Fibroblast of peridontal ligament (primary cell): ENCODE results near the gene GGA1.
"Not testable (repeated sequence)": the region's sequence is repeated elsewhere in the genome, so short reads cannot be mapped to it uniquely, and the experiment has no call there.

Source experiments
- DNase-seq: peaks from one replicate; pipeline ENCODE4 v3.0.0-alpha.2; 2010; ENCODE audit errors: extremely low read depth

The GGA1 gene

DNA sequence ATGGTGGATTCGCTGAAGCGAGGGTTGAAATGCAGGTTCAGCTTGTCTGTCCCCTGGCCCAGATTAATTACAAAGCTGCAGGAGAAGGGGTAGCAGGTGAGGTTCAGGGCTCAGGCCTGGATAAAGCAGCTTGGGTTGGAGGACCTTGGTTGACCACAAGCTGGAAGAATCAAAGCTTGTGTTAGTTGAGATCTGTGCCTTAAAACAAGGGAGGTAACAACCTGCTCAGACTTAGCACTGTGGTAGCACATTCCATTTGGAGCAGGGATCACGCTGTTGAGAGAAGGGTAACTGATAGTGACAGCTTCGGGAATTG, 38.0 kb upstream of the GGA1 start:
- no peak for DNase-seq

GRCh38 chr22:37571258-37571991, 37.2 kb upstream of the GGA1 start:
- no peak for DNase-seq

DNA sequence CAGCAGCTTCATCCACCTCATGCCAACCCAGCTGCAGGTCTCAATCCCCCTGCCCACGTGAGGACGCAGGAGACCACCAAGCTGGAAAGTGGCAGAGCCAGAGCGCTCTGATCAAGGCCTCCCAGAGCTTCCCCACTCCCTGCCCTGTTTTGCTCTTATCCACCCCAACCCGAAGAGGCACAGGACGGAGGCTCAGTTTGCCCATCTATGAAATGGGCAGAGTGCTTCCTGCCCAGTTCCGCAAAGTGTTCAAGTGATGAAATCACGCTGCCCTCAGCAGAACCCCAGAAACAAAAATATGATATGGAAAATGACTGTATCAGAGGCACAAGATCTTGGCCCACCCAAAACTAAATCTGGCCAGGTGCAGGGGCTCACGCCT, 36.7 kb upstream of the GGA1 start:
- no peak for DNase-seq

DNA sequence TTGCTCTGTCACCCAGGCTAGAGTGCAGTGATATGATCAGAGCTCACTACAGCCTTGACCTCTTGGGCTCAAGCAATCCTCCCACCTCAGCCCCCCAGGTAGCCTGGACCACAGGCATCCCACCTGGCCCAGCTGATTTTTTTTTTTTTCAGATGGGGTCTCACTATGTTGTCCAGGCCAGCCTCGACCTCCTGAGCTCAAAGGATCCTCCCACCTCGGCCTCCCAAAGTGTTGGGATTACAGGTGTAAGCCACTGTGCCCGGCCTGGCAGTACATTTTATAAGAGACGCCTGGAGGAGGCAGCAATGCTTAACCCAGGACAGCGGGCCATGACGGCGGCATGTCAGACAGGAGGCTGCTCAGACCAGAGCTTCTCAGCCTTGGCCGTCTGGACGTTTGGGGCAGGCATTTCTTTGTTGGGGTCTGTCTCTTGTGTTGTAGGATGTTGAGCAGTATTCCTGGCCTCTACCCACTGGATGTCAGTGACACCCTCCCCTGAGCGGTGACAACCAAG, 33.1 kb upstream of the GGA1 start:
- DNase-seq, result no peak

GRCh38 chr22:37578002-37578401, 30.6 kb upstream of the GGA1 start:
- no peak for DNase-seq

GRCh38 chr22:37581504-37581903, 27.1 kb upstream of the GGA1 start:
- no peak for DNase-seq

DNA sequence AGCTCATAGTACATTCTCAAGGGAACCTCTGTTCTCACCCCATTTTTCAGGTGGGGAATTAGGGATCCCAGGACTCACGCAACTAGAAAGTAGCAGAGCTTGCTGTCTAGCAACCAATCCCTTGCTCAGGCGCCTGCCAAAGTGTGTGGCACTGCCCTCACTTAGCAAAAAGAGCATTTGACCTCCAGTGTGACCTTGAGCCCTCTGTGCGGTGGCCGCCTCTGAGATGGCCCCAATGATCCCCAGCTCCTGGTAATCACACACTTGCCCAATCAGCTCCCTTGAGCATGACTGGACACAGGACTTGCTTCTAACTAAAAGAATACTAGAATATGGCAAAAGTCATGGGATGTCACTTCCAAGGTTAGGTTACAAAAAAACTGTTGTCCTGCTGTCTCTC, 26.1 kb upstream of the GGA1 start:
- no peak for DNase-seq

DNA sequence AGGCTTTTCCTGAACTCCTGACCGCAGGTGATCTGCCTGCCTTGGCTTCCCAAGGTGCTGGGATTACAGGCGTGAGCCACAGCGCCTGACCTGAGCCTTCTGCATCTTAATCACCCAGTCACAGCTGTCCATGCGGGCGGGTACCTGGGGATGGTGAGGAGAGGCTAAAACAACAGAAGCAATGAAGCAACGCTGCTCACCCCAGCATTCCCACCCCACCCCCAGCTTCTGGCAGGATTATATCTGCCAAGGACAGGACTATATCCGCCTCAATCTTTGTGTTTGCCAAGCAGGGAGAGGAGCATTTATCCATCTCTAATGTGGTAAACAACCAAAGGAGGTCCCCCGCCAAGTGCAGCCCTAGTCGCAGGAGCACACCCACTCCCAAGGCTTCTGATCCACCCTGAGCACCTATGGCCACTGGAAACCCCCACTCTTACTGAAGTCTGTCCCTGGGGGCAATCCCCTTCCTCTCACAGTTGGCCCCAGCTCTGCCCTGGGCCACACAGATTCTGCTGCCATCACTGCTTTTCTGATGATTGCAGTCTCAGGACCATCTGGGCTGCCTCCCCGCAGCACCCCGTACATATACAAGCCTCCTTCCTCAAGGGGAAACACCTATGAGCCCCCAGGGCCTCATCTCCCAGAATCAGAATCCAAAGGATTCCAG, 20.0 kb upstream of the GGA1 start:
- DNase-seq, result no peak

DNA sequence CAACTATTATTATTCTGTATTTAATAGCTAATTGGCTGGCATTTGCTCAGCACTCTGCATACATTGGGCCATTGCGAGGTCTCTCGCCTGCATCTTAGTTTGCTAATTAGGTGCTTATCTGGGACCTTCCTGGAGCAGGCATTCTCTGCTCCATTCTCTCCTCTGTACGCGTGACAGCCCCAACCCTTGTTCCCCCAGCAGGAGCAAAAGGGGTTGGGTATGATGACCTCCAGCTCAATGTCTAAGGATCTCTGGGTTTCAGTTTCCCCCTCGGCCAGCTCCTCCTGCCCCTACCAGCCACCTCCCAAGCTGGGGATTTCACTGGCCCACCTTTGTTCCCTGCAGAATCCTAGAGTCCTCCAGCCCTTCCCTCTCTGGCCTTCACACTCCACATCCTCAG, 19.0 kb upstream of the GGA1 start:
- DNase-seq, result no peak

- DNase-seq, result not testable (repeated sequence)
Measured at GRCh38 chr22:37591081-37591480, 17.6 kb upstream of the GGA1 start.

GRCh38 chr22:37591823-37592404, 16.7 kb upstream of the GGA1 start:
- no peak for DNase-seq

DNA sequence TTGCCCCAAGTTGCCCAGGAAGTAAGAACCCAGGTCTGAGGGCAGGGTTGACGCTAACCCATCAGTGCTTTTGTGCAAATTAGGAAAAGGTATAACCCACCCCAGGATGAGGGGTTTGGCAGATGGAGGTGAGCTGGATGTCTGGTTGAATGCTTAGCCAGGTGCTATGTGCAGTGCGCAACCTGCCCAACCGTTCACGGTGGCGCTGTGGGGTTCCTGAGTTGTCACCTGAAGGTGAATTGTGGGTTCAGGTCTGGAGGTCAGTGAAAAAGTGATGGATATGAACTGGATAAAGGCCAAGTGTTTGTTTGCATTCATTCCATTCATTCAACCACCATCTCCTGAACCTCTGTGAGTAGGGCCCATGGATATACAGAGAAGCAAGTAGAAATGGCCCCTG, 14.4 kb upstream of the GGA1 start:
- DNase-seq, result no peak

DNA sequence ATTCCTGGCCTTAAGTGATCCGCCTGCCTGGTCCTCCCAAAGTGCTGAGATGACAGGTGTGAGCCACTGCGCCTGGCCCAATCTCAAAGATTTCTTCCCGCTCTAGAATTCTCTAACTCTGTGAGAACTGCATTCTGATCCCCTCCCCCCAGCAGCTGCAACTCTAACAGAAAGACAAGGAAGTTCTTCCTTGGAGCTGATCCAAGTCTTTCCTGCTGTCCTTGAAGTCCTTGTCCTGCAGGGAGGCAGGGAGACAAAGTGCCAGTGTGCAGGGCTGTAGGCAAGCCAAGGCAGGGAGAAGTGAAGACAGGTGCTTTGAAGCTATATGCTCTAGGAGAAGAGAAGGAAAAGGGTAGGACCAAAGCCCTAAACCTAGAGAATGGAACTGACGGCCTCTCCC, 9.5 kb upstream of the GGA1 start:
- DNase-seq, result no peak

DNA sequence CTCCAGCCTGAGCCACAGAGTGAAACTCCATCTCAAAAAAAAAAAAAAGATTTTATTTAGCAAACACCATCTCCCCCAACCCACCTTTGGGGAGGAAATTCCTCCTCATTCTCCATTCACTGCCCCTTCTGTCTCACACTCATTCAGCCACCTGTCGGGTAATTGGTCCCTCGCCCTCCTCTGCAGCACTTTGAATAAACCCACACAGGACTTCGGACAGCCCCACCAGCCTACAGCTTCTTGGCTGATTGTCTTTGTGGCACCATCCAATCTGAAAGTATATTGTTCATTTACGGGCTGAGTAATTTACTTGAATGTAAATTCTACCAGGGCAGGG, 7.5 kb upstream of the GGA1 start:
- DNase-seq, result no peak

- DNase-seq, result peak; percentile 44
Measured at GRCh38 chr22:37601540-37602442, 6.8 kb upstream of the GGA1 start.

GRCh38 chr22:37602546-37603277, 5.9 kb upstream of the GGA1 start:
- DNase-seq, result not testable (repeated sequence)

DNA sequence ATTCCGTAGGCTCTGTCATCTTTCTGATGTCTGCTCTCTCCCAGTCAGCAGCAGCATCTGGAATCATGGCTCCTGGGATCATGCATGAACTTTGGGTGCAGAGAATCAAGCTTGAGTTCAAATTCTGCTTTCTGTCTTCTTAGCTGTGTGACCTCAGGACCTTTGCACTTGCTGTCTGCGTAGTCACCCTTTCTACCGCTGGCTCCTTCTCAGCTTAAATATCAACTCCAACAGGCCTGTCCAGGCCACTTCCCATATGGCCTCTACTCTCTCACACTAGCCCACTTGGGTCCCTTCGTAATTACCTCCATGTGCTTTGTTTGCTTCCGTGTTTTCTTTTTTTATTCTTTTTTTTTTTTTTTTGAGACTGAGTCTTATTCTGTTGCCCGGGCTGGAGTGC, 4.6 kb upstream of the GGA1 start:
- DNase-seq, result no peak

DNA sequence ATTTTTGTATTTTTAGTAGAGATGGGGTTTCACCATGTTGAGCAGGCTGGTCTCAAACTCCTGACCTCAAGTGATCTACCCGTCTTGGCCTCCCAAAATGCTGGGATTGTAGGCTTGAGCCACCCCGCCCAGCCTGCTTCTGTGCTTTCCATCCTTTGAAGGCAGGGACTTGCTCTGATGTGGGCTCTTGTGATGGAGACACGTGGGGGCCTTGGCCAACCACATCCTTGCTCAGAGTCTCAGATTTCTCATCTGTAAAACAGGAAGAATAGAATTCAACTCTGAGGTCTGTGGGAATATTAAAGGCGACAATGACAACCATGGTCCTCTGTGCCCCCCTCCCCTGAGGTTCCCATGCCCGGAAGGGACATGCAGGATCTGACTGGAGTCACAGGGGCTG, 3.8 kb upstream of the GGA1 start:
- DNase-seq, result no peak

GRCh38 chr22:37607010-37607934, 1.4 kb upstream of the GGA1 start:
- peak; percentile 38 for DNase-seq

GRCh38 chr22:37607935-37608476, 628 bp upstream of the GGA1 start:
- DNase-seq, result no peak
